ENCODE data around the gene VIPR2. TPM values are rescaled to one million over a fixed set of nuclear protein-coding genes. Genes with fewer than 3 reads are reported as not detected.

The VIPR2 gene
- total RNA-seq, 6 donors from 2014 or later = 0.30 to 0.74 (median 0.40) TPM; not detected in 3

GRCh38 chr7:159140170-159140910 lies 4.3 kb downstream of the VIPR2 start:
- Histone ChIP-seq H3K4me3 (no peak overlapping the region), H3K27ac (no peak overlapping the region), H3K4me1 (peaks cover 8 to 18% (median 15%) of the 10 kb centered on the region in 4 donors), H3K27me3 (peaks cover 0 to 21% (median 10%) of the 10 kb centered on the region in 4 donors), H3K9me3 (no peaks in the 10 kb centered on the region), H3K36me3 (no peaks in the 10 kb centered on the region)
- WGBS, 2 donors = 89% methylated on average over 23 of the region's 23 CpGs
- ATAC-seq (ENCODE audit: low FRiP score in 2 of 2) (no peak), DNase-seq (no peak)
- TF ChIP-seq EP300 (IDR thresholded peaks at IDR 0.05) (no peak), POLR2A (IDR thresholded peaks at IDR 0.05) (no peak), CTCF (IDR thresholded peaks at IDR 0.05) (no peak), POLR2AphosphoS5 (IDR thresholded peaks at IDR 0.05) (no peak)

GRCh38 chr7:159139639-159140038 lies 5.0 kb downstream of the VIPR2 start:
- Histone ChIP-seq H3K4me3 (no peak overlapping the region), H3K9me3 (no peaks in the 10 kb centered on the region), H3K4me1 (peaks cover 7 to 11% (median 11%) of the 10 kb centered on the region in 4 donors), H3K27me3 (peaks cover 0 to 17% (median 6%) of the 10 kb centered on the region in 4 donors), H3K36me3 (no peaks in the 10 kb centered on the region), H3K27ac (no peak overlapping the region)
- no peak for TF ChIP-seq POLR2AphosphoS5 (IDR thresholded peaks at IDR 0.05)
- TF ChIP-seq EP300 (IDR thresholded peaks at IDR 0.05) = no peak
- WGBS, 2 donors = 93 to 95% methylated on average over 10 of the region's 10 CpGs
- no peak for DNase-seq
- ATAC-seq (ENCODE audit: low FRiP score in 2 of 2) = no peak

GRCh38 chr7:159139202-159139601 lies 5.5 kb downstream of the VIPR2 start:
- 89 to 90% methylated on average over 10 of the region's 10 CpGs for WGBS, 2 donors
- H3K27me3 ChIP-seq = peaks cover 0 to 12% (median 4%) of the 10 kb centered on the region in 4 donors
- no peak overlapping the region for H3K4me3 ChIP-seq

GRCh38 chr7:159138508-159138907 lies 6.2 kb downstream of the VIPR2 start:
- ATAC-seq (ENCODE audit: low FRiP score in 2 of 2) = no peak
- WGBS, 2 donors = 92 to 93% methylated on average over 6 of the region's 6 CpGs
- Histone ChIP-seq H3K9me3 (no peaks in the 10 kb centered on the region), H3K4me1 (no peaks in the 10 kb centered on the region), H3K36me3 (no peaks in the 10 kb centered on the region), H3K4me3 (no peak overlapping the region), H3K27me3 (peaks cover 0 to 5% (median 2%) of the 10 kb centered on the region in 4 donors), H3K27ac (no peak overlapping the region)
- DNase-seq = no peak
- TF ChIP-seq EP300 (IDR thresholded peaks at IDR 0.05) = no peak
- no peak for TF ChIP-seq POLR2AphosphoS5 (IDR thresholded peaks at IDR 0.05)
- no peak for TF ChIP-seq POLR2A (IDR thresholded peaks at IDR 0.05)
- no peak for TF ChIP-seq CTCF (IDR thresholded peaks at IDR 0.05)

More at GRCh38 chr7:159139202-159139601, 5.5 kb downstream of the VIPR2 start:
- ATAC-seq (ENCODE audit: low FRiP score in 2 of 2) = no peak
- TF ChIP-seq EP300 (IDR thresholded peaks at IDR 0.05) (no peak), CTCF (IDR thresholded peaks at IDR 0.05) (no peak), POLR2AphosphoS5 (IDR thresholded peaks at IDR 0.05) (no peak), POLR2A (IDR thresholded peaks at IDR 0.05) (no peak)
- Histone ChIP-seq H3K27ac (no peak overlapping the region), H3K4me1 (peaks cover 3 to 7% (median 7%) of the 10 kb centered on the region in 4 donors), H3K9me3 (no peaks in the 10 kb centered on the region), H3K36me3 (no peaks in the 10 kb centered on the region)
- DNase-seq = no peak

- H3K9me3 ChIP-seq = no peaks in the 10 kb centered on the region
- WGBS, 2 donors = 85 to 86% methylated on average over 11 of the region's 11 CpGs
- H3K4me1 ChIP-seq = no peaks in the 10 kb centered on the region
- H3K36me3 ChIP-seq = no peaks in the 10 kb centered on the region
- H3K27ac ChIP-seq = no peak overlapping the region
- no peak overlapping the region for H3K4me3 ChIP-seq
- TF ChIP-seq CTCF (IDR thresholded peaks at IDR 0.05) (no peak), EP300 (IDR thresholded peaks at IDR 0.05) (no peak), POLR2A (IDR thresholded peaks at IDR 0.05) (no peak), POLR2AphosphoS5 (IDR thresholded peaks at IDR 0.05) (no peak)
- no peaks in the 10 kb centered on the region for H3K27me3 ChIP-seq
- no peak for DNase-seq
- no peak for ATAC-seq (ENCODE audit: low FRiP score in 2 of 2)
Observed at GRCh38 chr7:159137906-159138305, 6.8 kb downstream of the VIPR2 start.
